ENCODE data around the gene XRRA1. TPM values are rescaled to one million over a fixed set of nuclear protein-coding genes. Genes with fewer than 3 reads are reported as not detected.
A peak's percentile ranks its signal among the peaks of the same experiment; 100 is the strongest.
"Not testable (repeated sequence)": the region's sequence is repeated elsewhere in the genome, so short reads cannot be mapped to it uniquely, and the experiment has no call there.

The XRRA1 gene
- polyA plus RNA-seq, 6 donors from 2014 or later: 0.32 to 15.6 (median 10.0) TPM

DNA sequence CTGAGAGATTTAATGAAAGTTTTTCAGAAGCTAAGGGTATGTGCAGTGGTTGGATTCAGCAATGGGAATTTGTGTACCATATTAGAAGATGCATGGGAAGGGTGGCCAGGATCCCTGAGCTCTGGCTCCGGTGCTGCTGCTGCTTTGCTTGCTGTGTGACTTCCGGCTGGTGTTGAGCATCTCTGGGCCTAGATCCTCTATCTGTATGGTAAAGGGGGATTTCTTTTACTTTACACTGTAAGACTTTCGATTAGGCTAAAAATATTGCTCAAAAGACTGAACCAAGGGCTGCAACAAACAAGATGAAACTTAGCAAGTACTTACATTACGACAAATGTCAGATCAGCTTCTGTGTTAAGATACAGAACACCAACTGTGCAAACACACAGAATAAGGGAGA is 39.1 kb downstream of the XRRA1 start:
- peak overlapping the region in 6 of 8 donors; percentile 24 to 85 (median 68) for H3K4me3 Mint-ChIP-seq
- peak overlapping the region in 5 of 6 donors; percentile 31 to 92 (median 89) for H3K27ac Mint-ChIP-seq
- ATAC-seq (ENCODE audit: low read depth in 2 of 2): no peak

DNA sequence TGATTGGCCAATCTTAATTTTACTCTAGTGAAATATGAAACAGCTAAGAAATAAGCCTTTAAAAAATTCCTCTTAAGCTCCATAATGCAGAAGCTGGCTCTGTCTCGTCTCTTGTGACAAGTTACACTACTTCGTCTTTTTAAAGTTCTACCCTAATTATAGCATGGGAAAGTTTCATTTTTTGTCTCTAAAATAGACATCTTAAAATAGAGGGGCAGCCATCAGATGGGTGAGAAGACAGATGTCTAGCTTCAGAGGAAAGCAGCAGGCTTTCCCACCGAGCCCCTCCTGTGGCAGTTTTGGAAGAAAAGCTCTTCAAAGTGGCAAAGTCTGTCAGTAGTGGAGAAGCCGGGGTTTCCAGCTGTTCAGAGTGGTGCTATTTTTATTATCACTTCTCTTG is 39.5 kb downstream of the XRRA1 start:
- peak overlapping the region in 7 of 8 donors; percentile 24 to 85 (median 62) for H3K4me3 Mint-ChIP-seq
- H3K4me1 Mint-ChIP-seq: peaks cover 27 to 39% (median 35%) of the 10 kb centered on the region in 3 donors
- DNase-seq: no peak
- H3K27ac Mint-ChIP-seq: peak overlapping the region; percentile 31 to 92 (median 88)
- H3K27me3 Mint-ChIP-seq: no peaks in the 10 kb centered on the region
- peaks cover 5 to 33% of the 10 kb centered on the region in 2 donors for H3K36me3 Mint-ChIP-seq
- H3K9me3 Mint-ChIP-seq: no peaks in the 10 kb centered on the region
- ATAC-seq (ENCODE audit: low read depth in 2 of 2): peak; percentile 38 to 49

More for the DNA sequence above, 39.1 kb downstream of the XRRA1 start:
- H3K36me3 Mint-ChIP-seq: peaks cover 5 to 37% of the 10 kb centered on the region in 2 donors
- peaks cover 27 to 39% (median 31%) of the 10 kb centered on the region in 3 donors for H3K4me1 Mint-ChIP-seq
- H3K27me3 Mint-ChIP-seq: no peaks in the 10 kb centered on the region
- no peaks in the 10 kb centered on the region for H3K9me3 Mint-ChIP-seq
- no peak for DNase-seq

DNA sequence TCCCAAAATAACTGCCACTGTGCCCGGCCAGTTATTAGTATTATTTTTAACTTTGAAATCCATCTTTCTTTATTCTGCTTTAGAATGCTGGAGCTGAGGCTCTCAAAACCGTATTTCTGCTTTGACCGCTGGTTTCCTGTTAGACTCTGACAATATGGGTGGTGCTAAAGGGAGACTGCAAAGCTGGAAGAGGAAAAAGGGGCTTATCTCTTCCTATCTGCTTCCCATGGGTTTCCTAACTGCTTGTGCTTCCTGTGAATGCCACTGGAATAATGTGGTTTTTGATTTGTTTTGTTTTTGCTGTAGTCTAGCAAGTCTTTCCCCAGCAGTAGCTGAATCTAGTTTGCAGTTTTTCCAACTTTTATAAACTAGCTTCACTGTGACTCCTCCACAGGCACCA is 43.6 kb downstream of the XRRA1 start:
- Mint-ChIP-seq H3K27me3 (no peaks in the 10 kb centered on the region), H3K27ac (peak overlapping the region in 3 of 6 donors; percentile 29 to 86 (median 51)), H3K4me3 (no peak overlapping the region), H3K9me3 (peaks cover 4 to 24% (median 15%) of the 10 kb centered on the region in 7 donors), H3K36me3 (peaks cover 22 to 43% of the 10 kb centered on the region in 2 donors), H3K4me1 (peaks cover 21 to 30% (median 28%) of the 10 kb centered on the region in 3 donors)
- ATAC-seq (ENCODE audit: low read depth in 2 of 2) (no peak), DNase-seq (no peak)

DNA sequence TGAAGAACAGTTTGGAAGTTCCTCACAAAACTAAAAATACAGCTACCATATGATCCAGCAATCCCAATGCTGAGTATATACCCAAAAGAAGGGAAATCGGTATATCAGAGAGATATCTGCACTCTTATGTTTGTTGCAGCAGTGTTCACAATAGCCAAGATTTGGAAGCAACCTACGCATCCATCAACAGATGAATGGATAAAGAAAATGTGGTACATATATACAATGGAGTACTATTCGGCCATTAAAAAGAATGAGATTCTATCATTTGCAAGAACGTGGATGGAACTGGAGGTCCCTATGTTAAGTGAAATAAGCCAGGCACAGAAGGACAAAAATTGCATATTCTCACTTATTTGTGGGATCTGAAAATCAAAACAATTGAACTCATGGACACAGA is 46.5 kb downstream of the XRRA1 start:
- Mint-ChIP-seq H3K9me3 (peaks cover 4 to 47% (median 37%) of the 10 kb centered on the region in 7 donors), H3K36me3 (peaks cover 44 to 51% of the 10 kb centered on the region in 2 donors), H3K4me3 (no peak overlapping the region)

DNA sequence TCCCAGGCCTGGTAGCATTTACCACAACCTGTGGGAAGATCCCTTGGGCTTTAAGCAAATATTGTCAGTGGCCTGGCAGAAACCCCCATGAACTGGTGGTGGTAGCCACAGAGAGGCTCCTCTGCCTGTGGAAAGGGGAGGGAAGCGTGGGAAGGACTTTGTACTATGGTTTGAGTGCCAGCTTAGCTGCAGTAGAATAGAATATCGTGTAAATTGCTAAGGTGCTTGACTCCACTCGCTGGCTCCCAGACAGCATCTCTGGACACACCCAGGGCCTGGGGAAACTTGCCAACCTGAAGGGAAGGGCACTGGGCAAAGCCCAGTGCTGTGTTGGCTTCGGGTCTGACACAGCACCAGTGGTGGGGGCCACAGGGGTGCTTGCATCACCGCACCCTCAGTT is 52.6 kb downstream of the XRRA1 start:
- ATAC-seq (ENCODE audit: low read depth in 2 of 2) (no peak), DNase-seq (no peak)
- peaks cover 5 to 59% (median 40%) of the 10 kb centered on the region in 7 donors for H3K9me3 Mint-ChIP-seq
- H3K27me3 Mint-ChIP-seq: no peaks in the 10 kb centered on the region
- no peak overlapping the region for H3K27ac Mint-ChIP-seq
- peaks cover 60 to 65% of the 10 kb centered on the region in 2 donors for H3K36me3 Mint-ChIP-seq
- H3K4me1 Mint-ChIP-seq: peaks cover 0 to 22% (median 4%) of the 10 kb centered on the region in 3 donors
- peak overlapping the region in 1 of 8 donors; percentile 15 for H3K4me3 Mint-ChIP-seq

More for the DNA sequence above, 46.5 kb downstream of the XRRA1 start:
- DNase-seq: no peak
- H3K27ac Mint-ChIP-seq: peak overlapping the region in 1 of 6 donors; percentile 38
- ATAC-seq (ENCODE audit: low read depth in 2 of 2): no peak
- no peaks in the 10 kb centered on the region for H3K27me3 Mint-ChIP-seq
- H3K4me1 Mint-ChIP-seq: peaks cover 0 to 6% (median 0%) of the 10 kb centered on the region in 3 donors

DNA sequence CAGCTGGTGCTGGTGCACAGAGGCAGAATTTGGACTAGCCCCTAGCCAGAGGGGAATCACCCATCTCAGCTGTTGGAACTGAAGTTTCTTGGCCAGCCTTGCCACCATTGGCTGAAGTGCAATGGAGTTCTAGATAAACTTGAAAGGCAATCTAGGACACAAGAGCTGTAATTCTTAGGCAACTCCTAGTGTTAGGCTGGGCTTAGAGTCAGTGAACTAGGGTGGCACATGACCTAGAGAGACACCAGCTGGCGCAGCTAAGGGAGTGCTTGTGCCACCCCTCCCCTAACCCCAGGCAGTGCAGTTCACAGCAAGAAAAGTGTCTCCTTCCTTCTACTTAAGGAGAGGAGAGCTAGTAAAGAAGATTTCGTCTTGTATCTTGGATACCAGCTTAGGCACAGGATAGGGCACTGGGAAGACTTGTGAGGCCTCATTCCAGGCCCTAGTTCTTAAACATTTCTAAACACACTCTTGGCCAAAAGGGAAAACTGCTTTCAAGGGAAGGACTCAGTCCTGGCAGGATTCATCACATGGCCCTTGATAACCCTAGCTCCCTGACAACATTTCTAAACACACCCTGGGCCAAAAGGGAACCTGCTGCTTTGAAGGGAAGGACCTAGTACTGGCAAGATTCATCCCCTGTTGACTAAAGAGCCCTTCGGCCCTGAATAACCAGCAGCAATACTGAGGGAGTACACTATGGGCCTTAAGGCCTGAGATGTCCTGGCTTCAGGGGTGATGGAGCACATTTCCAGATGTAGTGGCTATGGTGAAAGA is 53.4 kb downstream of the XRRA1 start:
- H3K36me3 Mint-ChIP-seq: peaks cover 52 to 59% of the 10 kb centered on the region in 2 donors
- ATAC-seq (ENCODE audit: low read depth in 2 of 2) (no peak), DNase-seq (no peak)
- peak overlapping the region in 1 of 8 donors; percentile 21 for H3K4me3 Mint-ChIP-seq
- H3K27me3 Mint-ChIP-seq: no peaks in the 10 kb centered on the region
- peak overlapping the region in 1 of 6 donors; percentile 18 for H3K27ac Mint-ChIP-seq
- H3K4me1 Mint-ChIP-seq: peaks cover 0 to 23% (median 4%) of the 10 kb centered on the region in 3 donors
- H3K9me3 Mint-ChIP-seq: peaks cover 5 to 52% (median 33%) of the 10 kb centered on the region in 7 donors

DNA sequence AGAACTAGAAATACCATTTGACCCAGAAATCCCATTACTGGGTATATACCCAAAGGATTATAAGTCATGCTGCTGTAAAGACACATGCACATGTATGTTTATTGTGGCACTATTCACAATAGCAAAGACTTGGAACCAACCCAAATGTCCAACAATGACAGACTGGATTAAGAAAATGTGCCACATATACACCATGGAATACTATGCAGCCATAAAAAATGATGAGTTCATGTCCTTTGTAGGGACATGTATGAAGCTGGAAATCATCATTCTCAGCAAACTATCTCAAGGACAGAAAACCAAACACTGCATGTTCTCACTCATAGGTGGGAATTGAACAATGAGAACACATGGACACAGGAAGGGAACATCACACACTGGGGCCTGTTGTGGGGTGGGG is 55.9 kb downstream of the XRRA1 start:
- ATAC-seq (ENCODE audit: low read depth in 2 of 2); DNase-seq; H3K27me3 Mint-ChIP-seq; H3K27ac Mint-ChIP-seq; H3K4me3 Mint-ChIP-seq: not testable (repeated sequence)
- peaks cover 51 to 65% of the 10 kb centered on the region in 2 donors for H3K36me3 Mint-ChIP-seq
- peaks cover 2 to 30% (median 4%) of the 10 kb centered on the region in 3 donors for H3K4me1 Mint-ChIP-seq
- H3K9me3 Mint-ChIP-seq: peaks cover 8 to 34% (median 24%) of the 10 kb centered on the region in 7 donors

DNA sequence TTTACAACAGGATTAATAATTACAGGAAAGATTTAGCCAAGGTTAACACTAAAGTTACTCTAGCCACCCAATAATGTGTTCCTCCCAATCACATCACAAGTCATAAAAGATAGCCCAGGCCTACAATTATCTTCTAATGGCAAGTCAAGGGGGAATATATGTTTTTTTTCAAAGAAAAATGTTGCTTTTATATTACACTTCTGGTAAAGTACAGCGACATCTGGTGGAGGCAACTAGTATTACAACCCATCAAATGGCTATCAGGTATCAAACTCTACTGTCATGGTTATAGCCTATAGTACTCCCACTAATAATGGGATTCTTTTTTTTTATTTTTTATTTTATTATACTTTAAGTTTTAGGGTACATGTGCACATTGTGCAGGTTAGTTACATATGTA is 71.8 kb downstream of the XRRA1 start:
- Mint-ChIP-seq H3K36me3 (peaks cover 31 to 40% of the 10 kb centered on the region in 2 donors), H3K4me3 (no peak overlapping the region), H3K4me1 (no peaks in the 10 kb centered on the region), H3K9me3 (peaks cover 5 to 40% (median 28%) of the 10 kb centered on the region in 7 donors), H3K27me3 (no peaks in the 10 kb centered on the region), H3K27ac (peak overlapping the region in 1 of 6 donors; percentile 24)
- ATAC-seq (ENCODE audit: low read depth in 2 of 2): no peak
- no peak for DNase-seq

DNA sequence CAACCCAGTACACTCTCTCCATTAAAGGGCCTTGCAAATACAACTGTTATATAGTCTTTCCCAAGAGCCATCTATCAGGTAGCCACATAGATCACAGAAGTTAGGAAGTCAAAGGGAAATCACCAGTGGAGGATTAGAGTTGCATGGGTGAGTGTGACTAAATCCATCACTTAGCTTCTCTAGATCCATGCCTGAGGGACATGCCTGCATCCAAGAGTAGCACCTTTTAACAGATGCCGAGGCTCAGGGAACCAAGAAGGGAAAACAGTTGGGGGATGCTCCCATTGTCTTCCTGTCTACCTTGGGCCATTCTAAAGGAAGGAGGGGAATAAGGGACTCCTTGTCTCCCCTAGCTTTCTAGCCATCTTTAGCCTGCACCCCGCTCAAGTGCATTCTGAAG is 77.9 kb downstream of the XRRA1 start:
- Mint-ChIP-seq H3K27me3 (no peaks in the 10 kb centered on the region), H3K4me3 (no peak overlapping the region), H3K4me1 (peaks cover 0 to 5% (median 0%) of the 10 kb centered on the region in 3 donors), H3K27ac (no peak overlapping the region), H3K9me3 (peaks cover 29 to 87% (median 71%) of the 10 kb centered on the region in 7 donors), H3K36me3 (peaks cover 78 to 82% of the 10 kb centered on the region in 2 donors)
- DNase-seq (no peak), ATAC-seq (ENCODE audit: low read depth in 2 of 2) (no peak)

DNA sequence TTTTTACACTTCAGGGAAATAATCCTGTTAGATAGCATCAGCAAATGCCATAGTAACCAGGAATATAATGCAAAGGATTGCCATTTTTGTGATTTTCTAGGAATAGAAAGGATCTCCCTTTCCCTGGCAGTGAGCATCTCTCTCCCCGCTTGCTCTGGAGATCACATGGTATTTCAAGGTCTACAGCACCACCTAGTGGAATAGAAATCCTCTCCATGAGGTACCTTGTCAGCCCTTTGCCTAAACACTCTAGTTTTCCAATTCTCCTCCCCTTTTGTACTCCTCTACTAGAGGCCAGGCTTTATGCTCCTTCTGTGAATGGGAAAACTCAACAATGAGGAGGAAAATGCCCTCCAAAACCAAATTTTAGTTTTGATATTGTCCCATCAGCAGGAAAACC is 78.4 kb downstream of the XRRA1 start:
- H3K27me3 Mint-ChIP-seq: no peaks in the 10 kb centered on the region
- peaks cover 29 to 91% (median 75%) of the 10 kb centered on the region in 7 donors for H3K9me3 Mint-ChIP-seq
- no peak for DNase-seq
- ATAC-seq (ENCODE audit: low read depth in 2 of 2): no peak
- peaks cover 0 to 5% (median 0%) of the 10 kb centered on the region in 3 donors for H3K4me1 Mint-ChIP-seq
- peaks cover 77% of the 10 kb centered on the region in 2 donors for H3K36me3 Mint-ChIP-seq
- H3K4me3 Mint-ChIP-seq: no peak overlapping the region
- H3K27ac Mint-ChIP-seq: no peak overlapping the region

DNA sequence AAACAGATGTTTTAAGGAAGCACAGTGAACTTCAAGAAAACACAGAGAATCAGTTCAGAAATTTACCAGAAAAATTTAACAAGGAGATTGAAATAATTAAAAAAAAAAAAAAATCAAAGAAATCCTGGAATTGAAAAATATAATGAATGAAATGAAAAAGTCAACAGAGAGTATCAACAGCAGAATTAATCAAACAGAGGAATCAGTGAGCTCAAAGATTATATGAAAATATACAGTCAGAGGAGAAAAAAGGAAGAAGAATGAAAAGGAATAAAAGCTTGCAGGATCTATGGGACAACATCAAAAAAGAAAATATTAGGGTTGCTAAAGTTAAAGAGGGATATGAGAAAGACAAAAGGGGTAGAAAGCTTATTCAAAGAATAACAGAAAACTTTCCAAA is 82.3 kb downstream of the XRRA1 start:
- Mint-ChIP-seq H3K27ac (no peak overlapping the region), H3K9me3 (peaks cover 30 to 92% (median 79%) of the 10 kb centered on the region in 7 donors), H3K4me1 (peaks cover 0 to 5% (median 0%) of the 10 kb centered on the region in 3 donors), H3K36me3 (peaks cover 72 to 81% of the 10 kb centered on the region in 2 donors), H3K27me3 (no peaks in the 10 kb centered on the region), H3K4me3 (peak overlapping the region in 5 of 8 donors; percentile 16 to 71 (median 45))
- ATAC-seq (ENCODE audit: low read depth in 2 of 2) (no peak), DNase-seq (no peak)

DNA sequence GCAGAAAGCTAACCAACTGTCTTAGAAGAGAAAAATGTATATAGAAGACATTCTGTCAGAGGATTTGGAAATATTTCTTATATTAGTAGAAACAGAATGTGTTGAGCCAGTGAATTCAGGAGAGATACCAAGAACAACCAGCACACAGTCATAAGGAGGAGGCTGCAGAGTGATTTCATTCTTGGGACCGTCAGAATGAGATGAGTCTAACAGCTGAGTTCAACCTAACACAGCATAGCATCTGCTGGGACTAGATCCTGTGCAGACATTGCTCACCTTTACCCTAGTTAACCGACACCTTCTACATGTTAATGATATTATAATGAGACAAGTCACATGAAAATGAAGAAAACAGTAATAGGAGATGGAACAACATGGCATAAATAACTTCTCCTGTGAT is 85.5 kb downstream of the XRRA1 start:
- Mint-ChIP-seq H3K36me3 (peaks cover 70 to 76% of the 10 kb centered on the region in 2 donors), H3K27ac (no peak overlapping the region), H3K9me3 (peaks cover 12 to 81% (median 65%) of the 10 kb centered on the region in 7 donors), H3K4me3 (no peak overlapping the region), H3K27me3 (no peaks in the 10 kb centered on the region), H3K4me1 (peaks cover 0 to 13% (median 0%) of the 10 kb centered on the region in 3 donors)
- DNase-seq (no peak), ATAC-seq (ENCODE audit: low read depth in 2 of 2) (no peak)

DNA sequence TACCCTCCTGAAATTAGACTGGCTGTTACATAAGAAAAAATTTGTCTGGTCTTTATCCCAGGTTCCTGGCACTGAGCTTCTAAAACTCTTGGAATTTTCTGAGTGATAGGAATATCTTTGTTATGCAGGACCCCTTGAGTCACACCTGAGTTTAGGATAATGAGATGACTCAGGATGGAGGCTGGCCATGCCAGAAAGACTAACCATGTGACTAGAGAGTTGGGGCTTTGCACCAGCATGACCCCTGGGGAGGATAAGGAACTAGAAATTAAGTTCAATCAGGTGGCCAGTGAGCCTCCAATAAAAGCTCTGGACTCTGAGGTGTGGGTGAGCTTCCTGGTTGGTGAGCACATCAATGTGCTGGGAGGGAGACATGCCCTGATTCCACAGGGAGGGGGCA is 88.1 kb downstream of the XRRA1 start:
- Mint-ChIP-seq H3K27ac (peak overlapping the region in 1 of 6 donors; percentile 85), H3K27me3 (no peaks in the 10 kb centered on the region), H3K36me3 (peaks cover 64 to 68% of the 10 kb centered on the region in 2 donors), H3K9me3 (peaks cover 6 to 56% (median 40%) of the 10 kb centered on the region in 7 donors), H3K4me1 (peaks cover 0 to 8% (median 0%) of the 10 kb centered on the region in 3 donors), H3K4me3 (peak overlapping the region in 1 of 8 donors; percentile 47)
- DNase-seq: no peak
- ATAC-seq (ENCODE audit: low read depth in 2 of 2): no peak

Data from naive B cell (primary cell).